DND-41 (cell line): ENCODE measurements around the gene RHOG.

ENCODE experiments used
- CTCF ChIP-seq: IDR thresholded peaks from 2 replicates; pipeline ENCODE4 v1.5.1; 2012; ENCODE audit warnings: borderline replicate concordance, low read length, moderate library complexity, mild to moderate bottlenecking; ENCODE audit not compliant: poor library complexity, severe bottlenecking; ENCODE audit errors: extremely low read depth
- EZH2 ChIP-seq: IDR thresholded peaks from 3 replicates; pipeline ENCODE4 v1.6.1; 2012; ENCODE audit warnings: borderline replicate concordance, low read depth, mild to moderate bottlenecking, moderate library complexity, low read length, inconsistent platforms; ENCODE audit not compliant: severe bottlenecking

GRCh38 chr11:3830088-3830487 is 10.7 kb downstream of the RHOG start:
- TF ChIP-seq EZH2 = no peak
- TF ChIP-seq CTCF = no peak
